IPS DF 4.7 (cell line): ENCODE measurements around the gene PROM1.

ENCODE experiments used
- DNase-seq: peaks from one replicate; pipeline ENCODE4 v3.0.0-alpha.2; 2013; ENCODE audit warnings: low spot score; ENCODE audit errors: extremely low read depth

The PROM1 gene

DNA sequence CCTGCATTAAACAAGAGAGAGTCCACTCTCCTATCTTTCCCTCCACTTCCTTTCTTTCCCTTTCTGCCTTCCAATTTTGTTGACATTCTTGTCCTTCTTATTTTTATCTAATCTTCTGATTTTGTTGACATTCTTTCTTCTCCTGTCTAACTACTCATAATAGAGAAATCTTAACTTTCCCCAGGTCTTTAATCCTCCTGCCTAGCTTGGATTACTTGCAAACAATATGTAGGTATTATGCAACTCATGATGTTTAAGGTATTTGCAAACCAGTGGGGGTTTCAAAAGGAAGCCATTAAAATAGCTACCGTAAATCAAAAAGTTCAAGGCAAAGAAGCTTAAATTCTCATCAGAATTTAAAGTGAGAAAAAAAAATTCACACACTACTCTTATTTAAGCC lies 53.9 kb downstream of the PROM1 start:
- no peak for DNase-seq

DNA sequence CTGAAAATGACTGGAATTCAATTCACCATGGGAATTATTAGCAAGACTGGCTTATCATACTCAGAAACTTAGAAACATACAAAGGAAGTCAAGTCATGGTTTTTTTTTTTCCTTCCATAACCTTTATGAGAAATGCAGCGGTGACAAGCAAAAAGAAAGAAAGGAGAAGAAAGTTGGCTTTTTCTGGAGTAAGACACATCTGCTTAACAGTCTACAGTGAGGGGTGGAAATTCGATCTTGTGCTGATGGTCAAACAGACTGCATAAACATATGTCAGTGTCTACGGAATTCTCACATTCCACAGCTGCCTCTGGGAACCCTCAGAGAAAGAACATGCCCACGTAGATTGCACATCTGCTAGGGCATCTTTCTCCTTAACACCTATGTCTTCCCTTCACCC lies 54.6 kb downstream of the PROM1 start:
- DNase-seq: no peak

DNA sequence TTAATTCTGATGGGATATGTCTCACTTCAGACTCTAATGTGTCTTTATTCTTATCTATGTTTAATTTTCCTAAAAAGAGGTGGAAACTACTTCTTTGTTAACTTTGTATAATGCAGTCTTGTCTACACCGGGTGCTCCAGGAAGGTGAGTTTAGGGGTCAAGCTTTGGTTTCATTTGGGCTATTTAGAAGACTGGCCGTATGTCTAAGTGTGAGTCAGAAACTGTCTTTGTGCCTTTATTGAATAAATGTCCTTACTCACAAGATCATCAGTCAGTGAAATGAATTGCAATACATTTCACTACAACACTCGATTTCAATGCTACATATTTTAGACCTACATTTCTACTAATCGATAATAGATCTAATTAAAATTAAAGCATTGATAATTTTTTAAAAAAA lies 56.2 kb downstream of the PROM1 start:
- no peak for DNase-seq

DNA sequence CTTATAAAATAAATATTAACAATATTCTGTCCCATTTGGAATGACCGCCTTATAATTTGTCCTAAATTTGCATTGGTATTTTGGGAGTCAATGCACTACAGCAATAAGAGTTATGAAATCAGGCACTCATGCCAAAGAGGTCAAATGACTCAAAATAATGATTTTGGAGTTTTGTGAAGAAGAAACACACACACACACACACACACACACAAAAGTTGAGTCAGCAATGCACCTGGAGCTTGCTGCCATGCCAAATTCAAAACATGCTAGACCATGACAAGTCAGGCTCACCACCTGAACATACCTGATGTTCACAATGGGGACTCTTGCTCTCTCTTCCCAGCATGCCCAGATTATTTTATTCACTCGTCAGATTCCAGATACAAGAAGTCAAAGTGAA lies 56.7 kb downstream of the PROM1 start:
- DNase-seq: no peak

DNA sequence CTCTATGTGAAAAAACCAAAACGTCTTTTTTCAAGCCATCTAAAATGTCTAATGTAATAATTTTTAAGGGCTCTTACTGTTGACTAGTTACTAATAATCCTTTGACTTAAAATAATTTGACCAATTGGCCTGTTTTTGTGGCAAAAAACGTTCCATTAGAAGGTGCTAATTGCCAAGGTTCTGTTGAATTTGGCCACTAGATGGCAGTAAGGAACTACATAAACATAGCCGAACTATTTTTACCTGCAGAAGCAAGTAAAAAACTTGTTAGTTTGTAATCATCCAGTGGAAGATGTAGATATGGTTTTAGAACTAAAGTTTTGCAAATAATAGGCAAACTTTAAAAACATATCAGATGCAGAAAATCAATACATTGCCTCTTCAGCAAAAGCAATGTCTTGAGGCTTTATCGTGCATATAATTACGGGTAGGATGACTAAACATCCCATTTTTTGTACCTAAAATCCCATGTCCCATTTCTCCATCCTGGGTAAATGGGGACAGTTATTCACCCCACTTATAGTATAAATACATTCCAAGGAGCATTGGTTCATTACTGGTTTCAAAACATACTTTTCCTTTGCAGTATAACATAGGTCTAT lies 57.6 kb downstream of the PROM1 start:
- peak; percentile 44 for DNase-seq

DNA sequence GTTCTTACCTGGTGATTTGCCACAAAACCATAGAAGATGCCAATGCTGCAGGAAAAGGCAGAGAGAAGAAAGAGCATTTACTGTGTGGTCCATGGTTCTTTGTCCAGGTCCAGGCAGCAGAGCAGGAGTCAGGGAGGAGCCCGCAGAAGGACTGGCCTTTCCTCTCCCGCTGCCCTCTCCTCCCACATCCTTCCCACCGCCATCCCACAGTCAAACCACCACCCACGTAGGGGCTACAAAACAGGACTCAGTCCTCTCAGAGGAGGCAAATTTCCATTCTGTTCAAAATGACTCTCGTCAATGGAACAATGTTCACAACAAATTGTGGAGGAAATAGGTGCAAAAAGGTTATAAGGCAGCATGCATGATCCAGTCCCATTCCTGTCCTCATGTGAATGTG lies 58.6 kb downstream of the PROM1 start:
- no peak for DNase-seq

DNA sequence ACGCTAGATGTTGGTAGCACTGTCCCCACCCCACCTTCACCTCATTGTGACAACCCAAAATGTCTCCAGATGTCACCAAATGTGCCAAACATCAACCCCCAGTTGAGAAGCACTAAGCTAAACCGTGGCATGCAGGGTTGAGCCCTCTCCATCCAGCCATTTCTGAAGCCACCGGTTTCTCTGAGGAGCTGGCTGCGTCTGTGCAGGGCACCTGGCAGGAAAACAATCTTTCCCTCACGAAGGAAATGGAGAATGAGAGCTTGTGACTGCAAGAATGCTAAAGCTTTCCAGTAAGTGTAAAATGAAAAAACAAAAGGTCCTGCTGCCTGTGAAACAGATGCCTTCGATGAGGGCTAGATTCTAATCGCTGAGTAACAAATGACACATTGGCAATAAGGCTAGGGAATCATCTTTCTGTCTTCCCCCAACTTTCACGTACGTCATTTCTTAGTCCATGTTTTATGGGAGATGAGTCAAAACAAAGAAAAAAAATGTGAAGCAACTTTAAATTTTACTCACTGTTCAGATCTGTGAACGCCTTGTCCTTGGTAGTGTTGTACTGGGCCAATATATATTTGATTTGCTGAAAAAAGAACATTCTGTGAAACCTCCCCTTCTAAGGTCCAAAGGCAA lies 59.9 kb downstream of the PROM1 start:
- no peak for DNase-seq

DNA sequence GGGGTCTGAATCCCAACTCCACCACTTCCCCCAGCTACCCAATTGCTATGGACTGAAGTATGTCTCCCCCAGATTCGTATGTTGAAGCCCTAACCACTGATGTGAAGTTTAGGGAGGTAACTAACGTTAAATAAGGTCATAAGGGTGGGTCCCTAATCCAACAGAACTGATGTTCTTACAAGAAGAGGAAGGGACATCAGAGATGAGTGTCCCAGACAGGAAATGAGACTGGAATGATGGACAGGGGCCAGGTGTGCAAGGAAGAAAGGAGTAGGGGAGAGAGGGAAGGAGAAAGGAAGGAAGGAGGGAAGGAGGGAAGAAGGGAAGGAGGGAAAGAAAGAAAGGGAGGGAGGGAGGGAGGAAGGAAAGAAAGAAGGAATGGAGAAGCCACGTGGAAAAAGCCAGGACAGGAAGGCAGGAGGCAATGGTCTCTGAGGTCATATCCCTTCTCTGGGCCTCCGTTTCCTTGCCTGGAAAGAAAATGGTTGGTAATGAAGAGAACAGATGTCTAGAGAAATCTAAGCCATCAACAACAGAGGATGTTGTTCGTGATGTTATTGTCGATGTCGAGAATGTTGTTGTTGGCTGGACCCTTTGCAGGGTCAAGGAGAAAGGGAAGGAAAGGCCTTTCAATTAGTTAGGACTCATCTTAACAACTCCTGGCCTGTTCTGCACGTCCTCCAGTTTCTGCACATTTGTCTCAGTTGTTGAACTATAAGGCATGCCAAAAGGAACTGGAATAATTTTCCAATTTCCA lies 61.8 kb downstream of the PROM1 start:
- no peak for DNase-seq

DNA sequence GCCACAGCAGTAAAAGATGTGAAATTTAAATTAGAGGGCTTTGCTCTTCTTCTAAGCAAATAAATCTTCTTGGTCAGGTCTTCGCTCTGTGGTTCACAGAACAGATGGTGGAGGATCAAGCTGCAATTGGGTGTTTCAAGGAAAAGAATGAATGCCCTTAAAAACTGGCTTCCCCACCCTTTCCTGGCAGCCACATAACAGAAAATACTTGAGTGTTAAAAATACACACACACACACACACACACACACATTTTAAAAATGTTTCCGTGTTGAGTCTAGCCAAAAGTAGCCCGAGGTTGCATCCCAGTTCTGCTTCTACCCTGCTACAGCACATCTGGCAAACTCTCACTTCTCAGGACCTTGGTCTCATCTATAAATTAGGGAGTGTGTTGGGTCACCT lies 64.2 kb downstream of the PROM1 start:
- DNase-seq: no peak

DNA sequence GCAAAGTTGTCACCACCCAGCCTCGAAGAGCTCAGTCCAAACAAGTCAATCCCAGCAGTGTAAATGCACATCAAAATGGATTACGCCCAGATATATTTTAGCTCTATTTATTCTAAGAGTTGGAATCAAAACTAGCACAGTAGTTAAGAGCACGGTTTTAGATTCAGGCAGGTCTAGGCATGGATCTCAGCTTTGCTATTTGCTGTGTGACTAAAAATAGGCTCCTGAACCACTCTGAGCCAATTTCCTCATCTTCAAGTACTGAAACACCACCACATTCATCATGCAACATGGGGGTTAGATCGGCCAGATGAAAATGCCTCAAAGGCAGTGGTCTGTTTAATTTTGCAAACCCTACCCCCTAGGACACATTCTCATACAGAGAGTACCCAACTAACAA lies 65.0 kb downstream of the PROM1 start:
- no peak for DNase-seq

DNA sequence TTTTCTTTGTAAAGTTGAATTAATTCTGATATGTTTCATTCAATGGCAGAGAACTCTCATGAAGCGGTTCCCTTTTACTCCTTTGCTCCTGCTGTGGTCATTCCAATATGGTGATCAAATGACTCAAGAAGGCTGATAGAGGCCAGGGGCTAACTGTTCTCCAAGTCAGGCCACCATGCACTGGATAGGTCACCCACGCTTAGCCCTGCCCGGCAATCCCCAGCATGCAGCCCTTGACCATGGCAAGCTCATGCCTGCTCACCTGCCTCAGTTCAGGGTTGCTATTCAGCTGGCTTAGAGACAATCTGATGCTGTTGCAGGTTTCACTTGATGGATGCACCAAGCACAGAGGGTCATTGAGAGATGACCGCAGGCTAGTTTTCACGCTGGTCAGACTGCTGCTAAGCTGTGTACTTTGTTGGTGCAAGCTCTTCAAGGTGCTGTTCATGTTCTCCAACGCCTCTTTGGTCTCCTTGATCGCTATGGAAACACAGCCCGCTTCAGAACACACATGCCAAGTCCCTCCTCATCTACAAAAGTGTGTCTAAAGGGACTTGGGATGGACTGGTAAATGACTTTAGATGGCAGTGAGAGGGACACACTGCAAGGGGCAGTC lies 65.7 kb downstream of the PROM1 start:
- no peak for DNase-seq

DNA sequence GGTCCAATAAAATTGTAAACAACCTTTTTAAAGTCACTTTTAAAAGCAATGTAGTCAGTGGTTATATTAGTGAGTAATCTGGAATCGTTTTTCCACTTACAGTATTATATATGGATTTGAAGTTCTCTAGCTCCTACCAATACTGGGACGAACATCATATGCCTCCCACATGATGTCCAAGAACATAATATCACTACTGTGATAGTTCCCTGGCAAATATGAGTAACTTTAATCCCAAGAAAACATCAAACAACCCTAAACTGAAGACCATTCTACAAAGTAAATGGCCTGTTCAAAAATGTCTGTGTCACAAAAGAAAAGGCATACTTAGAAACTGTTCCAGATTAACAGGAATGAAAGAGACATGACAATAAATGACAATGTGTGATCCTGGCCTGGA lies 67.3 kb downstream of the PROM1 start:
- no peak for DNase-seq

DNA sequence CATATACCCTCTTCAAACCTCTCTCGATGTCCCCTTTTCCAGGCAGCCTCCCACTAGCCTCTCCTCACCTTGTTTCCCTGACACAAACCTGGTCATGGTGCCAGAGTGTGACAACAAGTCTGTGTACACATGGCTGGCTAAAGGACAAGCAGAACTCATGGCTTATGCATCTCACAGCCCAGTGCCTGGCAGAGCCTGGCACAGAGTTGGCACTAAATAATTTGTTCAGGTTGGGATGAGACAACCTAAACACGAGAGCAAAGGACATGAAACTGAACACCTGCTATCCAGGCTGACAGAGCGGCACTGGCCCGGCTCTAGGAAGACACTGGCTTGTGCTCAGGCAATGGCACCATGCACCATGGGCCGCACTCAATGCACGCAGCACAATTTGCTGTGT lies 72.7 kb downstream of the PROM1 start:
- DNase-seq: no peak

DNA sequence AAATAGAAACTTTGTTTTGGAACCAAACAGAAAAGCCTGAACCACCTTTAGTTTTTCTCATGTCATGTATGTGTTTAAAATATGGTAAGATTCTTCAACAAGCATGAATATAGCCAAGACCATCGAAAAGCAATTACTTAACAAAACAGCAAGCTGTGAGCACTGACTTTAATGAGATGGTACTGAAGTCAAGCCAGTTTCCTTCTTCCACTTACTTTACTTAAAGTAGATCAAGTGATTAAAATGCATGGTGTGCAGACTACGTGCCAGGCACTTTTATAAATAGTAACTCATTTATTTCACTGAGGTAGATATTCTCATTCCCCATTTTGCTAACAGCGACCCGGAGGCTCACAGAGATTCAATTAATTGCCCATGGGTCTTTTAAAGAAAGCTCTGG lies 74.7 kb downstream of the PROM1 start:
- no peak for DNase-seq

DNA sequence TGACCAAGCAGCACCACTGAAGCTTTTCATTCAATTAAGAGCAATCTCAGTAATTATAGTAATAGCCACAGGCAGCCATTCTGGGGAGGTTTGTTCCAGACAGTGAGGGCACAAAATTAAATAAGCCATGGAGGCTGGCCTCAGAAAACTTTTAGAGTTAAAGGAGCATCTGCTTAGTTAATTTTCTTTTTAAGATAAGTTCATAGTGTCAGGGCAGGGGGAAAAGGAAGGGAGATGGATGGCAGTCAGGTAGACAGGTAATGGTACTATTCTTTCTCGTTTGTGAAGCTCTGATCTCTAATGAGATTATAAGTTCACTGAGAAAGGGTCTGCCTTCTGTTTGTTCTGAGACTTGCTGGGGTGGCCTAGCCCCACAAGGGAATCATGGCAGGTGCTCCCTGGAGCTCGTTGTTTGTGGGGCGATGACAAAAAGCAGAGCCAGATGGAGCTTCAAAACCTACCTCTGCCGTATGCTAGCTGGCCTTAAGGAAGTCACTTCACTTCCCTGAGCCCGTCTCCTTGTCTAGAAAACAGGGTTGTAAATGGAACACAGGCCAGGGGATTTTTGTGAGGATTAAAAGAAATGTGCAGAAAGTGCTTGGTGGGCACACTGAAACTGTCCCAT lies 76.2 kb downstream of the PROM1 start:
- DNase-seq: no peak

DNA sequence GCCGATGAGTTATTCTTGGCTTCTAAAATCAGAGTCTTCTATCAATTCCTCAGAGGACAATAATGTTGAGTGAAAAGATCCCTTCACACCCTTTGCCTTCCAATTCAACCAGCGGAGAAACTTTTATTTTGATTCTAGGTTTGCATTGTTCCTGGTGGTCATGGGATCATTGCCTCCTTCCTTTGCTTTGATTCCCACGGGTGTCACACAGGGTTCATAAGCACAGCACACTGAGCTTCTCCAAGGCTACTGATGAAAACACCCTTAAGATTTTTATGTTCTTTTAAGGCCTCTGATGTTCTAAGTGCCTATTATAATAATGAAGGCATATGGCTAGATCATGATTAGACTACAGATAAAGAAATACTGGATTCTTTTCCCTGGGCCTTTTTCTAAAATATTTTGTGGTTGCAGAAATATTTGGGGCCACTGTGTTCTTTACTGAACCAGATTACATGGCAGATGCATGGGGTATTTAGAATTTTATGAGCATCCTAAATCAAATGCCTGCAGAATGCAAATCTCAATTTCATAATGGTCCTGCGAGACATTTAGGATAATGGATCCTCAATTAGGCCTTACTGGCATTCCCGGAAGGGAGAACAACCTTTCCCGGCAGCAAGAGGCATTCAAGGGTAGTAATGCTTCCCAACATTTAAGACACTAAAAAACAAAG lies 76.9 kb downstream of the PROM1 start:
- DNase-seq: no peak

DNA sequence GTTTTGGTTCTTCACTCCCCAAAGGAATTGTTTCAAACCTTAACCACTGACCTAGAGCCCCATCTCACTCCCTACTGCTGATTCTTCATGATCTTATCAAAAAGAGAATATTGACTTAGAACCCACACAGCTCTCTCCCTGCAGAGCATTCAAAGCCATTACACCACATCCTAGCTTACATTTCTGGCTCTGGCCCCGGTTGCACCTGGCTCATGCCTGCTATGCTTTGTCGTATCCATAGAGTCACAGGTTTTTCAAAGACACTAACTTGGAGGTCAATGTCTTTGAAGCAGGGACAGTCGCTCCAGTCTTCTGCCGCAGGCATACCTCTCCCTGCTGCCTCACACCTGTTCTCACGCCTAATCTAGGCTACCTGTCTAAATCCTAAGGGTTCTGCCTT lies 78.1 kb downstream of the PROM1 start:
- DNase-seq: no peak

DNA sequence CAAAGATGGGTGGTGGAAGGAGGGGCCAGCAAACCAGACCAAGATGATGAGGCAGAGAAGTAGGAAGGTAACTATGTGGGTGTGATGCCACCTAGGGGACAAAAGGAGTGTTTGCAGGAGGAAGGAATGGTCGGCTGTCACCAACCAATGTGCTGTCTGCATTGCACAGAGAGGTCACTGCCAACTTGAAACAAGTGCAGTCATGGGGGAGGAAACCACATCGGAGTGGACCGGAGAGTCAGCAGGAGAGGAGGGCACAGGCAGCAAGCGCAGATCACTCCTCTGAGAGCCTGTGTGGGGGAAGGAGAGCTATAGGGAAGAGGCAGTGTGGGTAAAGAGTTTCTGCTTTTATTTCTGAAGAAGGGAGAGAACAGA lies 82.4 kb downstream of the PROM1 start:
- DNase-seq: peak; percentile 74

DNA sequence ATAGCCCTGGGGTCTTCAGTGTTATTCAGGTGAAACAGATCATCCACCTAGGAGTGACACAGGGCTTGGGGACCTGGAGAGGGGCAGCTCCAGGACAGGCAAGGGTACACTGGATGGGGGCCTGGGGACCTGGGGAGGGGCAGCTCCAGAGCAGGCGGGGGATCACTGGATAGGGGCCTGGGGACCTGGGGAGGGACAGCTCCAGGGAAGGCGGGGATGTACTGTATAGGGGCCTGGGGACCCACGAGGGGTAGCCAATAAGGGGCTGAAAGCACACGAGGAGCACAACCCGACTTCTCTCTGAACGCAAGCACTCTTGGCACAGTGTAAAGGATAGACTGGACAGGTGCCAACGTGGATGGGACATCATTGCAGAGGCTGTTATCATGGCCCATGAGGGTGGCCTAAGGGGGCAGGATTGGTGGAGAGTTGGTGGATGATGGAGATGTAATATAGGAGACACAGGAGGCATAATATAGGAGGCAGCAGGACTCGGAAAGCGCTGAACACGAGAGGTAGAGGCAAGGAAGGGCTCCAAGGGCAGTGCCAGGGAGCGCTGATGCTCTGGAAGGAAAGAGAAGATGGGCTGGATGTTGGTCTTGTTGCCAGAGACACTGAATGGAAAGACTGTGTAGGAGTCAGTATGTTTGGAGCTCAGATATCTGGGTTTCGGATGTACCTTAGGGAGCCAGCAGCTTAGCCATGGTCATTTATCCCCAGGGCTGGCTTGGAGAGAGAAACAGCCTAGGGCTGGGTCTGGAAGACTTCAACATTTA lies 82.9 kb downstream of the PROM1 start:
- no peak for DNase-seq

DNA sequence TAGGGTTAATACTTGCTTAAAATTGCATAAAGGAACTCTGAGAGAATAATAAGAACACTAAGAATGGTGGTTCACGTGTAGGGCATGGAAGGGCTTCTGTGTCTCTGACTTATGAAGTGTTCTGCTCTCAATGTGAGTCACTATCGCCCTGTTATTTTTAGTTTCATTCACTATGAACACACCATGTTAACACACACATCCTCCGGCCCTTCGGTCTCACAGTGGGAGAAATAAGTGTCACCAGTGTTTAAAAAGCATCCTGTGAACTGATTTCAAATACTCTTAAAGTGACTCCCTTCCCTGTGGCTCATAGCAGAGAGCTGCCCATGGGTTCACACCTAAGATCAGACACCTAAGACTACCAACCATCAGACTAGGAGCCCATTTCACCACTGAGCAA lies 87.0 kb downstream of the PROM1 start:
- DNase-seq: no peak

DNA sequence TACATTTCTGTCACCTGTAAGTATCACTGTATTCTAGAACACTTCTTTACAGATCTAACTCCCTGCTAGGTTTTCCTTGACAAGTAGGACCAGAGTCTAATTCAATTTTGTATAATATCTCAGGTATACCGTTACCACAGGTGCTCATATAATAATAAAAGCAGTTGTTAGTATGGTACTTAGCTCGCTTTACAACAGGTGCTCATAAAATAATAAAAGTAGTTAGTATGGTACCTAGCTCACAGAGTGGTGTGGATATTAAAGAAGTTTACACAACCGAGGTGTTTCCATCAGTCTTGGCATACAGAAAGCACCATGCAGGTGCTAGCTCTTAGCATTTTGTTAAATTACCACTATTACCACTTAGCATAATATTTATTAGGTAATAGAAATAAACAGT lies 88.0 kb downstream of the PROM1 start:
- DNase-seq: no peak
